ENCODE measurements around the gene KCNAB1. TPM values are rescaled to one million over a fixed set of nuclear protein-coding genes. Genes with fewer than 3 reads are reported as not detected.

Gene KCNAB1
- total and polyA plus RNA-seq, 10 of the 15 experiments (the other 5 are each of a cell fraction or from before 2014, with no cell fraction given) = 0.11 to 0.69 (median 0.43) TPM; not detected in 6

- DNase-seq (ENCODE audit: low read depth, low spot score) = no peak
- no peak for TF ChIP-seq MTA3 (IDR thresholded peaks at IDR 0.05; ENCODE audit: borderline replicate concordance, low read length)
- TF ChIP-seq RAD51 (IDR thresholded peaks at IDR 0.05) = no peak
- TF ChIP-seq ATF2 (IDR thresholded peaks at IDR 0.05; ENCODE audit: low read length) = no peak
- no peak for TF ChIP-seq PKNOX1 (IDR thresholded peaks at IDR 0.05)
- no peak for TF ChIP-seq IRF3 (IDR thresholded peaks at IDR 0.05)
- RAD21 ChIA-PET (ENCODE audit: unreplicated experiment) = no interaction called here
- CTCF ChIA-PET = no interaction called here
- SMC1A ChIA-PET (ENCODE audit: uncharacterized antibody, unreplicated experiment) = interaction anchor here (2.0 kb wide), 1 partner anchor 81 kb away, joined by 4 read pairs; no protein-coding TSS in a partner anchor
- POLR2A ChIA-PET = no interaction called here
- Histone ChIP-seq H3K27ac (ENCODE audit: control insufficient read depth, insufficient read depth) (no peak overlapping the region), H3K9me3 (replicated peaks; ENCODE audit: control insufficient read depth, insufficient read depth, low read length) (no peaks in the 10 kb centered on the region), H3K79me2 (ENCODE audit: control insufficient read depth, insufficient read depth, low read length) (no peaks in the 10 kb centered on the region), H4K20me1 (ENCODE audit: control insufficient read depth, insufficient read depth) (no peaks in the 10 kb centered on the region; the same call in 1 of the 2 replicates), H3K36me3 (ENCODE audit: control insufficient read depth in 2 of 2, insufficient read depth in 2 of 2, low read length in 1 of 2) (no peaks in the 10 kb centered on the region), H2AFZ (ENCODE audit: control insufficient read depth, low read depth, low read length) (no peak overlapping the region), H3K4me2 (ENCODE audit: control insufficient read depth, insufficient read depth) (no peak overlapping the region), H3K27me3 (replicated peaks in 1 of 2; ENCODE audit: control insufficient read depth in 2 of 2, insufficient read depth in 2 of 2, low read length in 1 of 2) (no peaks in the 10 kb centered on the region; a peak in 2 of 4 replicates), H3K9ac (ENCODE audit: control insufficient read depth, insufficient read depth, low read length) (no peak overlapping the region), H3K4me3 (no peak overlapping the region), H3K4me1 (ENCODE audit: control insufficient read depth, insufficient read depth, low read length) (no peaks in the 10 kb centered on the region)
- in situ Hi-C loops (cut with MboI) (no loop called here), intact Hi-C loops (cut with micrococcal nuclease; ENCODE audit: unreplicated experiment) (no loop called here)
- 19% methylated on average over 5 of the region's 5 CpGs for WGBS (ENCODE audit: insufficient coverage, insufficient replicate concordance, low lambda C conversion rate, missing lambda C conversion rate)
- BruUV-seq (replicated peaks) = no TSS peak
- ATAC-seq = no peak
- FAIRE-seq = no peak
These were observed 312.8 kb downstream of the KCNAB1 start for GRCh38 chr3:156433138-156433537.
